HG03135 (cell line): Measurements from ENCODE around the gene AFF2.

Experiments used
- ATAC-seq: cut with Tn5 transposase; IDR thresholded peaks from one replicate; pipeline ENCODE4 v1.9.1; 2021; ENCODE audit warnings: mild to moderate bottlenecking, moderate library complexity; ENCODE audit not compliant: unreplicated experiment

The AFF2 gene

GRCh38 chrX:148815218-148815961 lies 315.0 kb downstream of the AFF2 start:
- ATAC-seq, result no peak

GRCh38 chrX:148823986-148824385 lies 323.6 kb downstream of the AFF2 start:
- no peak for ATAC-seq

GRCh38 chrX:148825696-148826095 lies 325.3 kb downstream of the AFF2 start:
- no peak for ATAC-seq

- no peak for ATAC-seq
These were observed 336.3 kb downstream of the AFF2 start for GRCh38 chrX:148836741-148837140.

GRCh38 chrX:148850631-148851030 lies 350.2 kb downstream of the AFF2 start:
- no peak for ATAC-seq

- ATAC-seq, result no peak
These were observed 353.9 kb downstream of the AFF2 start for GRCh38 chrX:148854306-148854705.

GRCh38 chrX:148856505-148856904 lies 356.1 kb downstream of the AFF2 start:
- no peak for ATAC-seq

- ATAC-seq, result no peak
These were observed 365.1 kb downstream of the AFF2 start for GRCh38 chrX:148865277-148866210.

GRCh38 chrX:148867596-148867995 lies 367.2 kb downstream of the AFF2 start:
- no peak for ATAC-seq

GRCh38 chrX:148871422-148872160 lies 371.2 kb downstream of the AFF2 start:
- no peak for ATAC-seq

GRCh38 chrX:148872161-148872535 lies 371.7 kb downstream of the AFF2 start:
- ATAC-seq, result no peak

- no peak for ATAC-seq
These were observed 372.5 kb downstream of the AFF2 start for GRCh38 chrX:148872881-148873280.

GRCh38 chrX:148874636-148875246 lies 374.3 kb downstream of the AFF2 start:
- no peak for ATAC-seq

- no peak for ATAC-seq
These were observed 378.0 kb downstream of the AFF2 start for GRCh38 chrX:148878371-148878770.

- no peak for ATAC-seq
These were observed 384.8 kb downstream of the AFF2 start for GRCh38 chrX:148885203-148885602.

GRCh38 chrX:148893395-148893794 lies 393.0 kb downstream of the AFF2 start:
- no peak for ATAC-seq

- no peak for ATAC-seq
These were observed 402.2 kb downstream of the AFF2 start for GRCh38 chrX:148902581-148902980.

- no peak for ATAC-seq
These were observed 402.8 kb downstream of the AFF2 start for GRCh38 chrX:148903176-148903575.

- no peak for ATAC-seq
These were observed 404.1 kb downstream of the AFF2 start for GRCh38 chrX:148904421-148905111.

GRCh38 chrX:148905400-148905799 lies 405.0 kb downstream of the AFF2 start:
- no peak for ATAC-seq
